ENCODE measurements around the gene CSF2.
A peak's percentile ranks its signal among the peaks of the same experiment; 100 is the strongest.

CSF2 gene

GRCh38 chr5:132065351-132065937 is 8.1 kb upstream of the CSF2 start:
- peak; percentile 35 for TF ChIP-seq CTCF (IDR thresholded peaks at IDR 0.05)
- DNase-seq = peak; percentile 65
- no peaks in the 10 kb centered on the region for H3K9me3 Mint-ChIP-seq

GRCh38 chr5:132065951-132066701 is 7.5 kb upstream of the CSF2 start:
- DNase-seq = no peak
- peaks cover 9% of the 10 kb centered on the region for H3K4me1 Mint-ChIP-seq
- no peak overlapping the region for H3K4me3 Mint-ChIP-seq

More at GRCh38 chr5:132065351-132065937, 8.1 kb upstream of the CSF2 start:
- Mint-ChIP-seq H3K4me3 (no peak overlapping the region), H3K27me3 (ENCODE audit: low read depth, poor library complexity) (peaks cover 11% of the 10 kb centered on the region), H3K27ac (no peak overlapping the region), H3K36me3 (ENCODE audit: low read depth) (no peaks in the 10 kb centered on the region), H3K4me1 (peaks cover 4% of the 10 kb centered on the region)

GRCh38 chr5:132066871-132067270 is 6.7 kb upstream of the CSF2 start:
- DNase-seq = no peak
- Mint-ChIP-seq H3K27me3 (ENCODE audit: low read depth, poor library complexity) (peaks cover 11% of the 10 kb centered on the region), H3K27ac (no peak overlapping the region), H3K9me3 (no peaks in the 10 kb centered on the region), H3K4me3 (no peak overlapping the region), H3K36me3 (ENCODE audit: low read depth) (no peaks in the 10 kb centered on the region), H3K4me1 (peaks cover 10% of the 10 kb centered on the region)
- no peak for TF ChIP-seq CTCF (IDR thresholded peaks at IDR 0.05)

More at GRCh38 chr5:132065951-132066701, 7.5 kb upstream of the CSF2 start:
- peaks cover 11% of the 10 kb centered on the region for H3K27me3 Mint-ChIP-seq (ENCODE audit: low read depth, poor library complexity)
- H3K27ac Mint-ChIP-seq = peak overlapping the region; percentile 97
- no peaks in the 10 kb centered on the region for H3K36me3 Mint-ChIP-seq (ENCODE audit: low read depth)
- no peak for TF ChIP-seq CTCF (IDR thresholded peaks at IDR 0.05)
- no peaks in the 10 kb centered on the region for H3K9me3 Mint-ChIP-seq

- H3K27me3 Mint-ChIP-seq (ENCODE audit: low read depth, poor library complexity) = peaks cover 11% of the 10 kb centered on the region
- H3K4me1 Mint-ChIP-seq = peaks cover 10% of the 10 kb centered on the region
- H3K36me3 Mint-ChIP-seq (ENCODE audit: low read depth) = no peaks in the 10 kb centered on the region
Observed at GRCh38 chr5:132067451-132067850, 6.1 kb upstream of the CSF2 start.

GRCh38 chr5:132067941-132068808 is 5.4 kb upstream of the CSF2 start:
- Mint-ChIP-seq H3K9me3 (no peaks in the 10 kb centered on the region), H3K36me3 (ENCODE audit: low read depth) (no peaks in the 10 kb centered on the region), H3K4me1 (peaks cover 10% of the 10 kb centered on the region), H3K27me3 (ENCODE audit: low read depth, poor library complexity) (peaks cover 7% of the 10 kb centered on the region), H3K4me3 (no peak overlapping the region), H3K27ac (no peak overlapping the region)
- DNase-seq = no peak
- no peak for TF ChIP-seq CTCF (IDR thresholded peaks at IDR 0.05)

More at GRCh38 chr5:132067451-132067850, 6.1 kb upstream of the CSF2 start:
- DNase-seq = no peak
- no peak for TF ChIP-seq CTCF (IDR thresholded peaks at IDR 0.05)
- Mint-ChIP-seq H3K9me3 (no peaks in the 10 kb centered on the region), H3K27ac (no peak overlapping the region), H3K4me3 (no peak overlapping the region)
